HG02870 (cell line): ENCODE results near the gene YDJC.
A peak's percentile ranks its signal among the peaks of the same experiment; 100 is the strongest.
"Not testable (repeated sequence)": the region's sequence is repeated elsewhere in the genome, so short reads cannot be mapped to it uniquely, and the experiment has no call there.

ENCODE experiments used
- ATAC-seq: cut with Tn5 transposase; IDR thresholded peaks from one replicate; pipeline ENCODE4 v1.9.1; 2021; ENCODE audit warnings: mild to moderate bottlenecking, moderate library complexity; ENCODE audit not compliant: unreplicated experiment

Gene YDJC, protein sequence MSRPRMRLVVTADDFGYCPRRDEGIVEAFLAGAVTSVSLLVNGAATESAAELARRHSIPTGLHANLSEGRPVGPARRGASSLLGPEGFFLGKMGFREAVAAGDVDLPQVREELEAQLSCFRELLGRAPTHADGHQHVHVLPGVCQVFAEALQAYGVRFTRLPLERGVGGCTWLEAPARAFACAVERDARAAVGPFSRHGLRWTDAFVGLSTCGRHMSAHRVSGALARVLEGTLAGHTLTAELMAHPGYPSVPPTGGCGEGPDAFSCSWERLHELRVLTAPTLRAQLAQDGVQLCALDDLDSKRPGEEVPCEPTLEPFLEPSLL

DNA sequence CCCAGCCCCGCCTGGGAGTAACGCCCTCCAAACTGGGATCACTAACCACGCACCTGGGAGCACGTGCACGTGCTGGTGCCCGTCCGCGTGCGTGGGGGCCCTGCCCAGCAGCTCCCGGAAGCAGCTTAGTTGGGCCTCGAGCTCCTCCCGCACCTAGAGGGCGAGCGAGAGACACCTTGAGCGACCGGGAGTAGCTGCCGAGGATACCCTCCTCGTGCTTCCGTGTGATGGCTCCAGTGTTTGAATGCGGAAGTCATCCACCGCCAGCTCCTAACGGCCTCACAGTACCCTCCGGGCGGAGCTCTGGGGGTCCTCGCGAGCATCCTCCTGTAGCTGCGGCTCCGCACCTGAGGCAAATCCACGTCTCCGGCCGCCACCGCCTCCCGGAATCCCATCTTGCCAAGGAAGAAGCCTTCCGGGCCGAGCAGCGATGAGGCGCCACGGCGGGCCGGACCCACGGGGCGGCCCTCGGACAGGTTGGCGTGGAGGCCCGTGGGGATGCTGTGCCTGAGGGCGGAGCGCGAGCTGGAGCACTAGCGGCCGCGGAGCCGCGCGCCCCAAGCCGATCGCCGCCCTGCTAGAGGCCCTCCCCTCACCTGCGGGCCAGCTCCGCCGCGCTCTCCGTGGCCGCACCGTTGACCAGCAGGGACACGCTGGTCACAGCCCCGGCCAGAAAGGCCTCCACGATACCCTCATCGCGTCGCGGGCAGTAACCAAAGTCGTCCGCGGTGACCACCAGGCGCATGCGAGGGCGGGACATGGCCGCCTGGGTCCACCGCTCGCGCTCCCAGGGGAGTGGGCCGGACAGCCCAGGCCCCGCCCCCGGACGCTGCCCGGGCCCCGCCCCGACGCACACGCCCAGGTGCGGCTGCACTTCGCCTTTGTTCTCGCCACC, at the start of gene YDJC:
Gene YDJC, minus strand, starts transcription at position 768 of the 895 bp plus-strand sequence. Its CDS starts 8 bp downstream, at position 760.
- peak; percentile 78 for ATAC-seq

DNA sequence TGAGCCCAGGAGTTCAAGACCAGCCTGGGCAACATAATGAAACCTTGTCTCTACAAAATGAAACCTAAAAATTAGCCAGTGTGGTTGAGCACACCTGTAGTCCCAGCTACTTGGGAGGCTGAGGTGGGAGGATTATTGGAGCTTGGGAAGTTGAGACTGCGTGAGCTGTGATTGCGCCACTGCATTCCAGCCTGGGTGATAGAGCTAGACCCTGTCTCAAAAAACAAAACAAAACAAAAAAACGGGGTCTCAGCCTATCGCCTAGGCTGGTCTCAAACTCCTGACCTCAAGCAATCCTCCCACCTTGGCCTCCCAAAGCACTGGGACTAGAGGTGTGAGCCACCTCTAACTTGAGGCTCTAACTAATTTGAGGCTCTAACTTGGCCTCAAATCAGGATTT, 49.6 kb upstream of the YDJC start:
- ATAC-seq: no peak

DNA sequence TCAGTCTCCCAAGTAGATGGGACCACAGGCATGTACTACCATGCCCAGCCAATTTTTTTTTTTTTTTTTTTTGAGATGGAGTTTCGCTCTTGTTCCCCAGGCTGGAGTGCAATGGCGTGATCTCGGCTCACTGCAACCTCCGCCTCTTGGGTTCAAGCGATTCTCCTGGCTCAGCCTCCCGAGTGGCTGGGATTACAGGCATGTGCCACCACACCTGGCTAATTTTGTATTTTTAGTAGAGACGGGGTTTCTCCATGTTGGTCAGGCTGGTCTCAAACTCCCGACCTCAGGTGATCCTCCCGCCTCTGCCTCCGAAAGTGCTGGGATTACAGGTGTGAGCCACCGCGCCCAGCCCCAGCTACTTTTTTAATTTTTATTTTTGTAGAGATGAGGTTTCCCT, 49.0 kb upstream of the YDJC start:
- not testable (repeated sequence) for ATAC-seq

DNA sequence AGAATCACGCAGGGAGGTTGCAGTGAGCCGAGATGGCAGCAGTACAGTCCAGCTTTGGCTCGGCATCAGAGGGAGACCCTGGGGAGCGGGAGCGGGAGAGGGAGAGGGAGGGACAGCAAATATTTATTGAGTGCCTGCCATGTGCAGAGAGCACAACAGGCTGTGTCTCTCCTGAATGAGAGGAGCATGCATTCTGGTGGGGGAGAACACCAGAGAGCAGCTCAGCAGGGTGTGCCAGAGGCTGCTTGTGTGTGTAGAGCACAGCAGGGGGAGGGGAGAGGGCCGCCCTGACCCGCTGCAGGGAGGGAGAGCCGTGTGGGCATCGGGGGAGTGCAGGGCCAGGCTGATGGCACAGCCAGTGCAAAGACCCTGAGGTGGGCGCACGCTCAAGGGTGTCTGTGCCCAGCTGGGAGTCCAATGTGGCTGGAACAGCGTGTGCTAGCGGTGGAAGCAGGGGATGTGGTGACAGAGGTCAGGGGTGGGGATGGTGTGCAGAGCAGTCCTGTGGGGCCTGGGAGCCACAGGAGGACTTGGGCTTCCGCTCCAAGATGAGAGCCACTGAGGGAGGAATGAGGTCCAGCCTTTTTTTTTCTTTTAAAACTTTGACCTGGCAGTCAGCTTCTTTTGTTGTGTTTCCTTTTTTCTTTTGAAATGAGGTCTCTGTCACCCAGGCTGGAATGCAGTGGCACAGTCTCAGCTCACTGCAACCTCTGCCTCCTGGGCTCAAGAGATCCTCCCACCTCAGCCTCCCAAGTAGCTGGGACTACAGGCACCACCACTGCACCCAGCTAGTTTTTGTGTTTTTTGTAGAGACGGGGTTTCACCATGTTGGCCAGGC, 48.0 kb upstream of the YDJC start:
- no peak for ATAC-seq

DNA sequence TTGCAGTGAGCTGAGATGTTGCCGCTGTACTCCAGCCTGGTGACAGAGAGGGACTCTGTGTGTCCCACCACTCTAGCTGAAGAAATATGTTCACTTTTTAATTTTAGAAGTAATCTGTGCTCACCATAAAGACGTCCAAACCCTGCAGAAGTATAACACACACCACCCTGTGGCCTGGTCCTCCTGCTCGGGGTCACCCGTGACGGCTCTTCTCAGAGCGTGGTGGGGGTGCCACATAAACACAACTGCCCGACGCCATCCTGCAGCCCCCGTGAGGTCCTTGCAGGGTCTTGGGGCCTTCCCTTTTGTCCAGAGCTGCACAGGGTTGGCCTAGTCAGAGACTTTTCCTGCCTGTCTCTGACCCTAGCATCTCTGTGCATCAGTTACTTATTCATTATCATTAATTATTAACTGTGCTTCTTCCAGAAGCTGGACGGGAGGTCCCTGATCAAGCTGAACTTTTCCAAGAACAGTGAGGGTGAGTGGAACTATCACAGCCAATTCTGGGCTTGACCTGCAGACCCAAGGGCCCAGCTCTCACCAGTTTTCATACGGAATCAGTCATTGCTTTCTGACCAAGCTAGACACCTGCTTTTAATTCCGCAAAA, 44.9 kb upstream of the YDJC start:
- ATAC-seq: no peak

DNA sequence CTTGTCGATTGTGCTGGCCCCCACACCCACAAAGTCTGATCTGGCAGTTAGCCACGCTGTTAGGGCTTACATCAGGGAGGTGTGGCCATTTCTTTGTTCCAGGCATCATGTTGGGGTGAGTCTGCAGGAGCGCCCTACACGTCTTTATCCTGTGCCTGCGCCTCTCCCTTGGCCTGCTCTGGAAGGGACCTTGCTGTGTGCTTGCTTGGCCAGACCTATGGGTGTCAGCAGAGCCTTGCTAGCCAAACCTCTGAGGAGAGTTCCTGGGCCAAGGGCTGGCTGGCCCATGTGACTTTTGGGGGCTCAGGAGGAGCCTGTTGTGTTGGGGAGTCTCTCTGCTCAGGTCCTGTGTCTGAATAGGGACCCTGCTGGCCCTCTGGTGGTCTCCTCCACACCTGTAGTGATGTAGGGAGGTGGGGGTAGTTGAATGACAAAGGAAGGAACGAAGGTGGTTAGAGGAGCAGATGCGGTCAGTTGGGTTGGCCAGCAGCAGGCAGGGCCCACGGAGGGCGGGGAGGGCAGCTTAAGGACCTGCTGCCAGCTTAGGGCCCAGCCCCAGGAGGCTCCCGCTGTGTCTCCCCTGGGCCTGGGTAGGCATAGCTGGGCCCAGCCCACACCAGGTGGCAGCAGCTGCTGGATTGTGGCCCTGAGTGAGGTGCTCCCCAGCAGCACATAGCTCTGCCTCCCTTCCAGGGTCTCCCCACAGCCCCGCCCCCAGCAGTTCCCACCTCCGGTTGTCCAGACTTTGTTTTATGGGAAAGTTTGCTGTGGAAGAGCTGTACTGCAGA, 43.9 kb upstream of the YDJC start:
- no peak for ATAC-seq

DNA sequence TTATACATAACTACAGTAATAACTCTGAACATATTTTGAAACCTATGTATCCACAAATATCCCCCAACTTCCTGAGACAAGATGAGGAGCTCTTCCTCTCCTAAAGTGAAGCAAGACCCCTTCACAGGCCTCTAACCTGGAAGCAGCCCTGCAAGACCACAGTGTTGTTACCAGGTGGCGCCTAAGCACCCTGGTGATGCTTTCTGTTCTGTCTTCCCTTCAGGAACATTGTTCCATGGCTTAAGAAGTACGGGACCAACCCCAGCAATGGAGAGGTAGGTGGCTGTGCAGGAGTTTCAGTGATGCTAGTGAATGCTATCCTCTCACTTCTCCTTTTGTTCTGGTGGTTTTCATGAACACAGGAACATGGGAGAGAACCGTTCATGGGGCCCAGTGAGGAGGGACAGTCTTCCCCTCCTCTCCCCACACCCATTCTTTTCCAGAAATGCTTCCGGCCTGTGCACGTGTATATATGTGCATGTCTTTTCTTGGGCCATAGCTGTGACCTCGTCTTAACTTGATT, 42.3 kb upstream of the YDJC start:
- no peak for ATAC-seq

DNA sequence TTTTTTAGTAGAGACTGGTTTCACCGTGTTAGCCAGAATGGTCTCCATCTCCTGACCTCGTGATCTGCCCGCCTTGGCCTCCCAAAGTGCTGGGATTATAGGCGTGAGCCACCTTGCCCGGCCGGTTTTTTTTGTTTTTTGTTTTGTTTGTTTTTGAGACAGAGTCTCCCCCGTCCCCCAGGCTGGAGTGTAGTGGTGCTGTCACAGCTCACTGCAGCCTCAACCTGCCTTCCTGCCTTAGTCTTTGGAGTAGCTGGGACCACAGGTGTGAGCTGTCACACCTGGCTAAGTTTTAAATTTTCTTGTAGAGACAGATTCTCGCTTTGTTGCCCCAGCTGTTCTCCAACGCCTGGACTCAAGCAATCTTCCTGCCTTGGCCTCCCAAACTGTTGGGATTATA, 39.2 kb upstream of the YDJC start:
- no peak for ATAC-seq

DNA sequence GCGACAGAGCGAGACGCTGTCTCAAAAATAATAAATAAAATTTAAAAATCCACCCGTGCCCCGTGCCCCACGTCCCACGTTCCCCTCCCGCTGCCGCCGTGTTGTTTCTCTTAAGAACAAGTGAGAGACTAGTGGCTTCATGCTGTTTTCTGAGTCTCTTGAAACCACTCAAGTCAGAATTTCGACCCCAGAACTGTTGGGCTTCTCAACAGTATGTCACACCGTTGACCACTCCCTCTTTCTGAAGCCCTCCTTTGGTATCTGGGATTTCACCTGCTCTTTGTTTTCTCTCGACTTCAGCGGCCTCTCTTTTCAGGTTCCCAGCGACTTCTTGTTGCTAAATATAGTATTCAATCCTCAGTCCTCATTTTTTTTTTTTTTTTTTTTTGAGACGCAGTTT, 37.0 kb upstream of the YDJC start:
- ATAC-seq: no peak

DNA sequence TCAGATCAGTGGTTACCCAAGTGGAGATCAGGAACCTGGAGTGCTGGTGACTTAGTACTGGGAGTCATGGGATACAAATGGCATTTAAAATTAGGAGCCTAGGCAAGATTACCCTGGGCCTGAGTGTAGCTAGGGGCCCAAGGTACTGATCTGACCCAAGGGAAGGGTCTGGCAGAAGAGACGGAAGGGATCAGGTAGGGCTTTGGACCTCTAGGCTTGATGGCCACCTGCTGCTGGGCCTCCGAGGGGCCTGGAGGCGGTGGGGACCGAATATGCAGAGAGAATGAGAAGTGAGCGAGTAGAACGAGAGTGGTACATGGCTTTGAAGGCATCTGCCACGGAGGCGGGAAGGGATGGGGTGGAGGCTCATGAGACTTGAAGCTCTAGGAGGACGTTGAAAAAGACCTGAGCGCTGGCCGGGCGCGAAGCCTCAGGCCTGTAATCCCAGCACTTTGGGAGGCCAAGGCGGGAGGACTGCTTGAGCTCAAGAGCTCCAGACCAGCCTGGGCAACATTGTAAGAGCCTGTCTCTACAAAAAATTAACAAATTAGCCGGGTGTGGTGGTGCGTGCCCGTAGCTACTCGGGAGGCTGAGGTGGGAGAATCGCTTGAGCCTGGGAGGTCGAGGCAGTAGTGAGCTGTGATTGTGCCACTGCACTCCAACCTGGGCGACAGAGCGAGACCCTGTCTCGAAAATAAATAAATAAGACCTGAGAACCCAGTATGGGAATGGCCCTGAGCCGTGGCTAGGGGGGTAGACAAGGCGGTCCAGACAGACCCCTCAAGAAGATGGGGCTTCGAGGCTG, 35.4 kb upstream of the YDJC start:
- ATAC-seq: no peak

DNA sequence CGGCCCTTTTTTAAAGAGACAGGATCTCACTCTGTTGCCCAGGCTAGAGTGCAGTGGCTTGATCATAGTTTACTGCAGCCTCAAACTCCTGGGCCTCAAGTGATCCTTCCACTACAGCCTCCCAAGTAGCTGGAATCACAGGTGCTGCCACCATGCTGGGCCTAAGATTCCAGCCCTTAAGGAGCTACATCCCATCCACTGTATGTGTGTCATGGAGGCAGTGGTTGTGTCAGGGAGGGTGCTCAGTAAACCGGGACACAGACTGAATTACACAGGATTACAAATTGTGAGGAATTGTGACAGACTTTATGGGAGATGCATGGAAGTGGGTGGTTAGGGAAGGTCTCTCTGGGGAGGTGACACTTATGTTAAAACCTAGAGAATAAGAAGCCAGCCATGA, 33.9 kb upstream of the YDJC start:
- no peak for ATAC-seq

DNA sequence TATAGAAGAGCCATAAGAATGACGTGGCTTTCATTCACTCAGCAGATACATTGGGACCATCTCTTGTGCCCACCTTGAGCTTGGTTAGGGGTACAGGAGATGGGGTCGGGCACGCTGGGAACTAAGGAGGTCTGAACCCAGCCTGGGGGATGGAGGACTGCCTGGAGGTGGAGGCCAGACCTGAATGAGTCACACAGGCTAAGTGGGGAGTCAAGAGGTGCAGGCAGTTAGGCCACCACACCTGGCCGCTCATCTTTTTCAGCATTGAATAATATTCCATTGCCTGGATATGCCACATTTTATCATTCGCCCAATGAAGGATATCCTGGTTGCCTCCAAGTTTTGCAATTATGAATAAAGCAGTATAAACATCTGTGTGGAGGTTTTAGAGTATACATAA, 32.2 kb upstream of the YDJC start:
- ATAC-seq: no peak

DNA sequence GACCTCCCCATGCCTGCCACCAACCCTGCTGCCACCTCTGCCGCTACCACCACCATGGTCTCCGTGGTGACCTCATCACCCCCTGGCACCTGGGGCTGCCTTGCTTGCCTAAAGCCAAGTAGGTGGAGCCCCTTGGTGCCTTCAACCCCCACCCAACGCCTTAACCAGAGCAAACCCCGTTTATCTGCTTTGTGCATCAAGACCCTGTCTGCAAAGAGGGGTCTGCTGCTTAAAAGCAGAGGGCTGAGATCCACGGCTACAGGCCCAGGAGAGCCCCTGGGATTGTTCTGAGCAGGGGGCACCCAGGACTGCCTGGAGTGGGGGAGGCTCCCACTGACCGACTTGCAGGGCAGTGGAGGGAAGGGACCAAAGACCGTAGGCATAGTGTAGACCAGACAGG, 31.1 kb upstream of the YDJC start:
- no peak for ATAC-seq

DNA sequence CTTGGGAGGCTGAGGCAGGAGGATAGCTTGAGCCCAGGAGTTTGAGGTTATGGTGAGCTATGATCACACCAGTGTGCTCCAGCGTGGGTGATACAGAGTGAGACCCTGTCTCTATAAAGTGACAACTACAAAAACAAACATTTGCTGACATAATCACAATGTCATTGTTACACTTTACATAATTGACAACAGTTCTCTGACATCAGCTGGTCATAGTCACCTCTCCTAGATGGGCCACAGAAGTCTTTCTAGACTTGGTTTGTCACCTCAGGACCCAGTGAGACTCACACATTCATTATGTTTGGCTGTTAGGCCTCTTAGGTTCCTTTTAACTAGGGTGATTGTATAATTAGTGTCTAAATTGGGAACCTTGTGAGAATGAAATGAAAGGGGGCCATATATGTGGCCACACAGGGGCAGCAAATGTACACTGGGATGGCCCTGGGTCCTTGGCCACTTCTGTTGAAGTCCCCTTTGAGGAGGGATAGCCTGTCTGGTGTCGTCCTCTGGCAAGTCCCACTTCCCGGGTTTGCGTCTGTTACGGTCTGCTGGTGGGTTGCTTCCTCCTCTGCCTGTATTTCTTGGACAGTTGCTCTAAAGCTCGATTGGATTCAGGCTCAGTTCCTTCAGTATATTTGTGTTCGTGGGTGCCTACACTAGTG, 30.2 kb upstream of the YDJC start:
- no peak for ATAC-seq

DNA sequence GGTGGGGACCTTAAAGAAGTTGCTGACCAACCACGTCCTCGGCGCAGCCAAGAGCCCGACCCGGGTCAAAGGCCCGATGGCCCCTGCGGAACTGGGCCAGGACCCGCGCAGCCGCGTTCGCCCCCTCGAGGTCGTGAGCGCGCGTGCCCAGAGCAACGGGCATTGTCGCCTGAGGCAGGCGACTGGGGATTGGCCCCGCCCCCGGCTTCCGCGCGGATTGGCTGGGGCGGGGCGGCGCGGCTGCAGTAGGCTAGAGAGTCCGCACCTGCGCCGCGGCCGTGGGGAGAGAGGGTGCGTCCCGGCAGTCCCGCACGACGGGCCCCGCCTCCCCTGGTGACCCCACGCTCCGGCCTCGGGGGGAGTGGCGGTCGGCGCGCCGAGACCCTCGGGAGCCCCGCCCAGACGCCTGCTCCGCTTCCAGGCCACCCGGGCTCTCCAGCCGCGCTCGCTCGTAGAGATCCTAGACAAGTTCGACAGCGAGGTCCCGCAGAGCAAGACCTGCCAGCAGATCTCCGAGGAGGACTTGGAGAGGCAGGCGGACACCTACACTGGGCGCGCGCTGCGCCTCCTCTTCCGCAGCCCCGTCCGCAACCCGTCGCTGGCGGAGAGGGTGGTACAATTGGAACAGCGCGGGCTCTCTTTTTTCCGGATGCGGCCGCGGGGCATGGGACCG, 27.7 kb upstream of the YDJC start:
- ATAC-seq: peak; percentile 63

DNA sequence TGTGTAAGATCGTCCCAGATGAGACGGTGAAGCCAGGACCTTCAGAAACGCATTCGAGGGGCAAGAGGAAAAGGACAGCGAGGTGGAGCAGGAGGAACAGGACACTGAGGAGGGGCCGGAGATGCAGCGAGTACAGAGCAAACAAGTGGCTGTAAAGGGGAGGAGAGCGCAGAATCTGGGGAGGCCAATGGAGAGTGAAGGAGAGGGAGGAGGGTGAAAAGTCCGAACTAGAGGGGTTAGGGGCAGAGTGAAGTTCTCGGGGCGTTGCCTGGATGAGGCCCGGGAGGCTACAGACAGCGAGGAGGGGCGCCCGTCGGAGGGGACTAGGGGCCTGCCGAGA, 27.2 kb upstream of the YDJC start:
- no peak for ATAC-seq

DNA sequence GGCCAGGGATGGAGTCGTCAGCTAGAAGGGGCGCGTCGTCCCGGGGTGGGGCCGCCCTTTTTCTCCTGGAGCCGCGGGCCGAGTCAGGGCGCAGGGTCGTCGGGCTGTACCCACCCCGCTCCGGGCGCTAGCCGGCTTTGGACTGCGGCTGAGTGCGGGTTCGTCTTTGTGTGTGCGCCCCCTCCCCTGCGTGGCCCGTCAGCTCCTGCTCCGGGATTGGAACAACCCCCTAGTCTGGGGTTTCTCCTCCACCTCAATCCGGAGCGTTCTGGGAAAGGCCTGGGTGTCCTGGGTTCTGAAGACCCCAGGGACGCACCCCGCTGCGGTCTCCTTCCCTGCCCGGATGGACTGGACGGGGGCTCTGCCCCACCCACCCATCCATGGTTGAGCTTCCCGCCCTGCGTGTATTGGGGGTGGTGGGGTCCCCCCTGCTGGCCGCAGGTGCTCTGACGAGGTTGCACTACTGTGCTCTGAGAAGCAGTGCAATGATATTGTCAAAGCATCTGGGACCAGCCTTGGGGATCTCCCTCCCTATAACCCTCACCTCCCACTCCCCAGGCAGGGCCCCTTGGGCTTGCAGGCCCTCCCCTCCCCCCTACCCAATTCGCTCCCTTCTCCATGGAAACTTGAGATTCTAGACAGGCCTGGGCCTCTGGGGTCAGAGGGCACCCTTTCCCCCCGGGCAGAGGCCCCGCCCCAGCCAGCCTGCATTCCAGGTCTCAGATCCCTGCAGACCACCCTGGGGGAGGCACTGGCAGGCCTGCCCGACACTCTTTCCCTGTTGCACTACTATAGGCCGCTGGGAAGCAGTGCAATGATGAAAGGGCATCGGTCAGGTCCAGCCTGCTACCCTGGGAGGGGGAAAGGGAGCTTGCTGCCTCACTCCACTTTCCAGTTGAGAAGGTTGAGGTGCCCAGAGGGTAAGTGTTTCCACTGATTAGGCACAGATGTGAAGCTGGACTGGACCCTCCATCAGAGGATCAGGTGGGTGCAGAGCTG, 23.0 kb upstream of the YDJC start:
- ATAC-seq: peak; percentile 6
